ENCODE data around the gene TDRD9.

Gene TDRD9

DNA sequence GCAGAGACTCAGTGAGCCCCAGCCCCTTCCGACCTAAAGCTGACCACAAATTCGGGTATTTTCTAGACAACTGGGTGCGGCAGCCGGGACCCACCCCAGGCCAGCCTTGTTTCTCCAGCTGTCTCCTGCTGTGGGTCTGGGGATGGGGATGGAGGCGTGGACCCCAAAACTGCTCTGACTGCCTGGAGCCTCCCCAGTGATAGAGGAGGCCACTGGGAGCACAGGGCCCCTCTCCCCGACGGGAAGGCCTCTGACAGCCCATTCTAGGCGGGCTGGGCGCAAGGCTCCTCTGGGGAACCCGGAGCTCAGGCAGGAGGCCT is 38.2 kb upstream of the TDRD9 start:
- Histone ChIP-seq H3K23ac (ENCODE audit: low read length) (no peak overlapping the region), H3K27me3 (ENCODE audit: insufficient read depth, low read length, poor library complexity) (no peaks in the 10 kb centered on the region), H3K4me2 (ENCODE audit: low read length) (no peak overlapping the region), H3K79me1 (ENCODE audit: low read length) (no peaks in the 10 kb centered on the region), H3K27ac (ENCODE audit: low read depth, low read length) (no peak overlapping the region), H2AK5ac (ENCODE audit: low read length) (no peak overlapping the region), H2BK120ac (ENCODE audit: low read depth, low read length) (no peak overlapping the region), H3K36me3 (ENCODE audit: control insufficient read depth, insufficient read depth, low read length) (no peaks in the 10 kb centered on the region), H3K4me1 (ENCODE audit: control insufficient read depth, low read depth, low read length) (no peaks in the 10 kb centered on the region), H2BK15ac (replicated peaks; ENCODE audit: low read depth) (no peak overlapping the region), H2BK5ac (ENCODE audit: low read length) (no peak overlapping the region), H3K4me3 (ENCODE audit: low read length) (no peak overlapping the region), H4K5ac (ENCODE audit: low read length) (no peak overlapping the region), H3K18ac (ENCODE audit: low read length) (no peak overlapping the region), H3K79me2 (ENCODE audit: control insufficient read depth, insufficient read depth, low read length) (no peaks in the 10 kb centered on the region), H4K8ac (ENCODE audit: low read depth, low read length) (no peak overlapping the region), H3K4ac (ENCODE audit: low read depth, low read length) (no peak overlapping the region), H3K56ac (ENCODE audit: low read length) (no peak overlapping the region), H3K9ac (ENCODE audit: low read length) (no peak overlapping the region)
- no peak for DNase-seq
- no CpG with 5 or more reads among the region's 10 CpGs for WGBS (ENCODE audit: extremely low coverage, insufficient coverage, low lambda C conversion rate)

DNA sequence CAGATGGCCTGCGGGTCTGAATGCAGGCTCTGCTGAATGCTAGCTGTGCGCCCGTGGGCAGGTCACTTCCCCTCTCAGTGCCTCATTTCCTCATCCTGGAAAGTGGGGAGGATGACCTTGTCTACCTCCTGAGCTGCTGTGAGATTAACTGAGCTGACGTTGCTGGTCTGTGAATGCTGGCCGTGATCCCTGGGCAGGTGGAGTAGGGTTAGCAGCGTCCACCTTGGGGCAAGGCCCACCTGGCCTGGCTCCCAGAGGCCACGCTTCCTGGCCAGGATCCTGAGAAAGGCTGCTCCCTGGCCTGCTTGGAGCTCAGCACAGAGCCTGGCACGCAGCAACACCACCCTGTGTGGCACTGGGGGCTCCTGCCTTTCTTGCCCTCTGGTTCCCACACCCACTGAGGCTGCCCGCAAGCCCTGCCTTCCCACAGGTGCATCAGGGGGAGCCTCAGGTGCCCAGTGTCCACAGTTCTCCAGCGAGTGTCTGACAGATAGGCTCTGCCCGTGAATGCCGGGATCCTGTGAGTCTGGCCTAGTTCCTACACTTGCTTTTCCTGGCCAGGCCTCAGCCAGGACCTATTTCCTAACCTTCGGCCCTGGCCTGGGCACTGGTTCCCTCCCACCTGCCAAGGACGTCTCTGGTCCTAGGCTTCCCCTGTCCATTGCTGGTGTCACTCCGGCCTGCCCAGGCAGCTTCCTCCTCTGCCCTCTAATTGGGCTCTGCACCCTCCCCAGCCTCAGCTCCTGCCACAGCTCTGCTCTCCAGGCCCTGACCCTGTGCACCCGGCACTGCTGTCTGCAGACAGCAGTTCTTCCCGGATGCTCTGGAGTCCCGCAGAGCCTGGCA is 37.2 kb upstream of the TDRD9 start:
- no peak overlapping the region for H3K4ac ChIP-seq (ENCODE audit: low read depth, low read length)
- H2BK5ac ChIP-seq (ENCODE audit: low read length) = no peak overlapping the region
- no peaks in the 10 kb centered on the region for H3K36me3 ChIP-seq (ENCODE audit: control insufficient read depth, insufficient read depth, low read length)
- no CpG with 5 or more reads among the region's 18 CpGs for WGBS (ENCODE audit: extremely low coverage, insufficient coverage, low lambda C conversion rate)
- H4K5ac ChIP-seq (ENCODE audit: low read length) = no peak overlapping the region
- no peak overlapping the region for H3K9ac ChIP-seq (ENCODE audit: low read length)
- no peak overlapping the region for H3K4me3 ChIP-seq (ENCODE audit: low read length)
- no peak overlapping the region for H2BK120ac ChIP-seq (ENCODE audit: low read depth, low read length)
- no peak overlapping the region for H2AK5ac ChIP-seq (ENCODE audit: low read length)
- no peak overlapping the region for H2BK15ac ChIP-seq (replicated peaks; ENCODE audit: low read depth)
- H3K27me3 ChIP-seq (ENCODE audit: insufficient read depth, low read length, poor library complexity) = no peaks in the 10 kb centered on the region
- H3K4me1 ChIP-seq (ENCODE audit: control insufficient read depth, low read depth, low read length) = no peaks in the 10 kb centered on the region
- no peak overlapping the region for H4K8ac ChIP-seq (ENCODE audit: low read depth, low read length)
- H3K27ac ChIP-seq (ENCODE audit: low read depth, low read length) = no peak overlapping the region
- no peaks in the 10 kb centered on the region for H3K79me2 ChIP-seq (ENCODE audit: control insufficient read depth, insufficient read depth, low read length)
- no peak overlapping the region for H3K56ac ChIP-seq (ENCODE audit: low read length)
- no peaks in the 10 kb centered on the region for H3K79me1 ChIP-seq (ENCODE audit: low read length)
- no peak overlapping the region for H3K18ac ChIP-seq (ENCODE audit: low read length)
- no peak for DNase-seq
- no peak overlapping the region for H3K23ac ChIP-seq (ENCODE audit: low read length)
- no peak overlapping the region for H3K4me2 ChIP-seq (ENCODE audit: low read length)

DNA sequence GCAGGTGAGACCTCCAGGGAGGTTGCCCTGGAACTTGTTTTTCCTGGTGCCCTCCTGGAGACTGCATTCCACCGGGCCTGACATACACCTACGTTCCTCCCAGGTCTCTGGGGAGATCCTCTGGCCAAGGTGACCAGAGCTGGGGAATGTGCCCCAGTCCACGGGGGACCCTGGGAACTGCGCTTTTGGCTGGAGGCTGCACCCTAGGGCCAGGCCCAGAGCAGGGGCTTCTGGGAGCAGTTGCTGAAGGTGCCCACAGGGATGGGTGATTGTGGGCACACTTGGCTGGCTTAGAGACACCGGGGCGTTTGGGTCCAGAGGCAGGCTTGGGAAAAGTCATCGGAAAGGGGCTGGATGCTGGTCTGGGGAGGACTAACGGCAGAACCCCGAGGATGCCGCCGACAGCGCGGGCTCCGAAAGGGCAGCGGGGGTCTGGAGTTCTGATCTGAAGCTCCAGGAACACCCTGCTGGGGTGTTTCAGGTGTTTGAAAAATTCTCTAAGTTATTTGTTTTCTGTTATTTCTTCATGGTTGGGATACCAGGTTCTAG is 36.5 kb upstream of the TDRD9 start:
- H4K8ac ChIP-seq (ENCODE audit: low read depth, low read length) = no peak overlapping the region
- H3K9ac ChIP-seq (ENCODE audit: low read length) = no peak overlapping the region
- H2BK120ac ChIP-seq (ENCODE audit: low read depth, low read length) = no peak overlapping the region
- no peak overlapping the region for H3K4me3 ChIP-seq (ENCODE audit: low read length)
- H4K5ac ChIP-seq (ENCODE audit: low read length) = no peak overlapping the region
- no peaks in the 10 kb centered on the region for H3K36me3 ChIP-seq (ENCODE audit: control insufficient read depth, insufficient read depth, low read length)
- no peaks in the 10 kb centered on the region for H3K27me3 ChIP-seq (ENCODE audit: insufficient read depth, low read length, poor library complexity)
- H2BK15ac ChIP-seq (replicated peaks; ENCODE audit: low read depth) = no peak overlapping the region
- H3K56ac ChIP-seq (ENCODE audit: low read length) = no peak overlapping the region
- DNase-seq = no peak
- H3K4ac ChIP-seq (ENCODE audit: low read depth, low read length) = no peak overlapping the region
- no peaks in the 10 kb centered on the region for H3K79me1 ChIP-seq (ENCODE audit: low read length)
- no peak overlapping the region for H3K27ac ChIP-seq (ENCODE audit: low read depth, low read length)
- no peak overlapping the region for H3K23ac ChIP-seq (ENCODE audit: low read length)
- no peak overlapping the region for H2BK5ac ChIP-seq (ENCODE audit: low read length)
- no peaks in the 10 kb centered on the region for H3K4me1 ChIP-seq (ENCODE audit: control insufficient read depth, low read depth, low read length)
- WGBS (ENCODE audit: extremely low coverage, insufficient coverage, low lambda C conversion rate) = no CpG with 5 or more reads among the region's 15 CpGs
- no peak overlapping the region for H3K4me2 ChIP-seq (ENCODE audit: low read length)
- no peak overlapping the region for H3K18ac ChIP-seq (ENCODE audit: low read length)
- no peak overlapping the region for H2AK5ac ChIP-seq (ENCODE audit: low read length)
- no peaks in the 10 kb centered on the region for H3K79me2 ChIP-seq (ENCODE audit: control insufficient read depth, insufficient read depth, low read length)

- H4K8ac ChIP-seq (ENCODE audit: low read depth, low read length) = no peak overlapping the region
- H3K23ac ChIP-seq (ENCODE audit: low read length) = no peak overlapping the region
- WGBS (ENCODE audit: extremely low coverage, insufficient coverage, low lambda C conversion rate) = no CpG with 5 or more reads among the region's 8 CpGs
- H3K56ac ChIP-seq (ENCODE audit: low read length) = no peak overlapping the region
- H3K4me3 ChIP-seq (ENCODE audit: low read length) = no peak overlapping the region
- no peak overlapping the region for H2BK5ac ChIP-seq (ENCODE audit: low read length)
- no peaks in the 10 kb centered on the region for H3K79me2 ChIP-seq (ENCODE audit: control insufficient read depth, insufficient read depth, low read length)
- no peaks in the 10 kb centered on the region for H3K27me3 ChIP-seq (ENCODE audit: insufficient read depth, low read length, poor library complexity)
- H3K4ac ChIP-seq (ENCODE audit: low read depth, low read length) = no peak overlapping the region
- no peak overlapping the region for H3K18ac ChIP-seq (ENCODE audit: low read length)
- H3K4me1 ChIP-seq (ENCODE audit: control insufficient read depth, low read depth, low read length) = no peaks in the 10 kb centered on the region
- no peak overlapping the region for H3K27ac ChIP-seq (ENCODE audit: low read depth, low read length)
- H3K36me3 ChIP-seq (ENCODE audit: control insufficient read depth, insufficient read depth, low read length) = no peaks in the 10 kb centered on the region
- no peak overlapping the region for H3K9ac ChIP-seq (ENCODE audit: low read length)
- H2BK120ac ChIP-seq (ENCODE audit: low read depth, low read length) = no peak overlapping the region
- H2BK15ac ChIP-seq (replicated peaks; ENCODE audit: low read depth) = no peak overlapping the region
- H3K4me2 ChIP-seq (ENCODE audit: low read length) = no peak overlapping the region
- H2AK5ac ChIP-seq (ENCODE audit: low read length) = no peak overlapping the region
- H3K79me1 ChIP-seq (ENCODE audit: low read length) = no peaks in the 10 kb centered on the region
- no peak for DNase-seq
- H4K5ac ChIP-seq (ENCODE audit: low read length) = no peak overlapping the region
These were observed 36.0 kb upstream of the TDRD9 start for GRCh38 chr14:103892247-103892646.

DNA sequence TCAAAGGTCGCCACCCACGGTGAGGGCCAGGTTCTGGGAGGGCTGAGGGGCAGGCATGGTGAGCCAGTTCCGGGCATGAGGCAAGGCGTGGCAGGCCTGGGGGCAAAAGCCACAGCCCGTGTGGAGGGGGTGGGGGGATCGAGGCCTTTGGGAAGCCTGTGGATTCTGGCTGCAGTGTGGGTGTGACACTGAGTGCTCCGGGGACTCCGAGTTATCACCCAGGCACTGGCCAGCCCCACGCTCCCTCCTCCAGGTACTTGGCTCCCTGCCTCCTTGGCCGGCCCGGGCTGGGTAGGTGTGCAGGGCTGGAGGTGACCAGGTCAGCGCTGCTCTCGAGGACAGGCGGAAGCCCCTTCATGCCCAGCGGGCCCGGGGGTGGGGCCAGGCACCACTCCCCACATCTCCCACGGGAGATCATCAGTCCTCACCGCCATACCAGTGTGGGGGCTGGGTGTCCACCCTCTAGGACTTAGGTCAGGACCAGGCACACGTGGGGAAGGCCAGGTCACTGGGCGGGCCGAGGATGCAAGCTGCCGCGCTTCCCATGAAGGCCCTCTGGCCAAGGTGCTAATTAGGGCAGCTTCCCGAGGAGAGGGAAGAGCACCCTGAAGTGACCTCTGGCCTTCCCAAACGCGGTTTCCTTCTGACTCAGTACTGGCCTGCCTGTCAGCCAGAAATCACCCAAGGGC is 34.1 kb upstream of the TDRD9 start:
- no peak overlapping the region for H3K4me2 ChIP-seq (ENCODE audit: low read length)
- H3K4me1 ChIP-seq (ENCODE audit: control insufficient read depth, low read depth, low read length) = no peaks in the 10 kb centered on the region
- no peak overlapping the region for H3K18ac ChIP-seq (ENCODE audit: low read length)
- no peaks in the 10 kb centered on the region for H3K27me3 ChIP-seq (ENCODE audit: insufficient read depth, low read length, poor library complexity)
- H2BK15ac ChIP-seq (replicated peaks; ENCODE audit: low read depth) = no peak overlapping the region
- H3K56ac ChIP-seq (ENCODE audit: low read length) = no peak overlapping the region
- H4K5ac ChIP-seq (ENCODE audit: low read length) = no peak overlapping the region
- no peak for DNase-seq
- H3K4me3 ChIP-seq (ENCODE audit: low read length) = no peak overlapping the region
- WGBS (ENCODE audit: extremely low coverage, insufficient coverage, low lambda C conversion rate) = no CpG with 5 or more reads among the region's 26 CpGs
- no peak overlapping the region for H2BK120ac ChIP-seq (ENCODE audit: low read depth, low read length)
- H3K36me3 ChIP-seq (ENCODE audit: control insufficient read depth, insufficient read depth, low read length) = no peaks in the 10 kb centered on the region
- H3K79me2 ChIP-seq (ENCODE audit: control insufficient read depth, insufficient read depth, low read length) = no peaks in the 10 kb centered on the region
- no peaks in the 10 kb centered on the region for H3K79me1 ChIP-seq (ENCODE audit: low read length)
- no peak overlapping the region for H4K8ac ChIP-seq (ENCODE audit: low read depth, low read length)
- H3K27ac ChIP-seq (ENCODE audit: low read depth, low read length) = no peak overlapping the region
- H3K23ac ChIP-seq (ENCODE audit: low read length) = no peak overlapping the region
- H3K4ac ChIP-seq (ENCODE audit: low read depth, low read length) = no peak overlapping the region
- H3K9ac ChIP-seq (ENCODE audit: low read length) = no peak overlapping the region
- H2BK5ac ChIP-seq (ENCODE audit: low read length) = no peak overlapping the region
- no peak overlapping the region for H2AK5ac ChIP-seq (ENCODE audit: low read length)
